GM12872 (cell line): Measurements from ENCODE around the gene NDUFS5.

Experiments used
- TF ChIP-seq, protein P1 (sequence below): IDR thresholded peaks from 3 replicates; pipeline ENCODE4 v1.5.1; 2011; ENCODE audit warnings: low read depth, mild to moderate bottlenecking, low read length, moderate library complexity; ENCODE audit not compliant: insufficient read depth

The NDUFS5 gene

DNA sequence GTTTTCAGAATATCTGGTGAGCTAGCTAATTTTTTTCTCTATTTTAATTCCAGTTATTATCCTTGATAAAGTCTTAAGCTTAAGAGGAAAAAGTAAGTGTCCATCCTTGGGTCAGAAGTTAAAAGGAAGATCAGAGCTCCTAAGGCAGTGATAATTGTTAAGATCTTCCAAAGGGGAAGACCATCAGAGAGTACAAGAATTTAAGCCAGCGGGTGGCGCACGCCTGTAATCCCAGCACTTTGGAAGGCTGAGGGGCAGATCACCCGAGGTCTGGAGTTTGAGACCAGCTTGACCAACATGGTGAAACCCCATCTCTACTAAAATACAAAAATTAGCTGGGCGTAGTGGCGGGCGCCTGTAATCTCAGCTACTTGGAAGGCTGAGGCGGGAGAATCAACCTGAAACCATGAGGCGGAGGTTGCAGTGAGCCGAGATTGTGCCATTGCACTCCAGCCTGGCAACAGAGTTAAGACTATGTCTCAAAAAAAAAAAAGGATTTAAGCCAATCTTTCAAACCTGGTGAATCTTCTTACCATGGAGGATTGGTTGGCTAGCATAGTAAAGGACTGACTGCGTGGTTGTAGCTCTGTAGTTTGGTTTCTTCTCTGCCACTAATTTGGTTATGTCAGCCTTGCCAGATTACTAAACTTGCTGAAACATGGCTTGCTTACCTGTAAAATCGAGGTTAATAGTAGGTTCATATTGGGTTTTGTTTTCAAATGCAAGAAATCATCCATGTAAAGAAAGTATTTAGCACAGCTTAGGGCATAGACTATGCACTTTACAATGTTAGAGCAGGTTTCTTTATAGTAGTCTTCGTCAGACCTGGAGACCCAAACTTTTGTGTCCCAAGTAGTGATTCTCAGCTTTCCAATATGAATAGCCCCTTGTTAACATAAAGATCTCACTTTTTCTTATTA is 19.2 kb upstream of the NDUFS5 start:
- TF ChIP-seq, protein P1, sequence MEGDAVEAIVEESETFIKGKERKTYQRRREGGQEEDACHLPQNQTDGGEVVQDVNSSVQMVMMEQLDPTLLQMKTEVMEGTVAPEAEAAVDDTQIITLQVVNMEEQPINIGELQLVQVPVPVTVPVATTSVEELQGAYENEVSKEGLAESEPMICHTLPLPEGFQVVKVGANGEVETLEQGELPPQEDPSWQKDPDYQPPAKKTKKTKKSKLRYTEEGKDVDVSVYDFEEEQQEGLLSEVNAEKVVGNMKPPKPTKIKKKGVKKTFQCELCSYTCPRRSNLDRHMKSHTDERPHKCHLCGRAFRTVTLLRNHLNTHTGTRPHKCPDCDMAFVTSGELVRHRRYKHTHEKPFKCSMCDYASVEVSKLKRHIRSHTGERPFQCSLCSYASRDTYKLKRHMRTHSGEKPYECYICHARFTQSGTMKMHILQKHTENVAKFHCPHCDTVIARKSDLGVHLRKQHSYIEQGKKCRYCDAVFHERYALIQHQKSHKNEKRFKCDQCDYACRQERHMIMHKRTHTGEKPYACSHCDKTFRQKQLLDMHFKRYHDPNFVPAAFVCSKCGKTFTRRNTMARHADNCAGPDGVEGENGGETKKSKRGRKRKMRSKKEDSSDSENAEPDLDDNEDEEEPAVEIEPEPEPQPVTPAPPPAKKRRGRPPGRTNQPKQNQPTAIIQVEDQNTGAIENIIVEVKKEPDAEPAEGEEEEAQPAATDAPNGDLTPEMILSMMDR, result no peak

DNA sequence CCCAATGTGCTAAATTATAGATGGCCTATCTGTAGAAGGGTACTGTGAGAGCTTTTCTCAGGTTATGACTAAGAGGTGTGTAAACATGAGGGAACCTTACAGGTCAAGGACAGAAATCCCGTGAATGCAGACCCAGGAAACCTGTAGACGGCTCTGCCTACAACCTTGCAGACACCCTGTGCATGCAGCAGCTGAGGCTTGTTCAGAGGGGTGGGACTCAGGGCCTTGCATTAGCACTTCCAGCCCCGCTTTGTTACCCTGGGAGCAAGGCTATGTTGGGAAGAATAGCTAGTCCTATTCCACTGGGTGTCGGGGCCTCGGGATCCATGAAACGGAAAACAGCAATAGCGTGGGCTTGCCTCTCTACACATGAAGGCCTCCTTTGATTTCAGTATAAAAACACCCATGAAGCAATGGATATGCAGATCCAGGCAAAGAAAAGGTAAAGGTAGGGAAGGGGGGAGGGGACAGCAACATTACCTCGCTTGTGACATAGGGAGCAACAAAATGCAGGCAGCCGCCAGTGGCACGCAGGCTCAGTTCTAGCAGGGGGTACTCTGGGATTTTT is 9.5 kb upstream of the NDUFS5 start:
- TF ChIP-seq, protein P1, result no peak

DNA sequence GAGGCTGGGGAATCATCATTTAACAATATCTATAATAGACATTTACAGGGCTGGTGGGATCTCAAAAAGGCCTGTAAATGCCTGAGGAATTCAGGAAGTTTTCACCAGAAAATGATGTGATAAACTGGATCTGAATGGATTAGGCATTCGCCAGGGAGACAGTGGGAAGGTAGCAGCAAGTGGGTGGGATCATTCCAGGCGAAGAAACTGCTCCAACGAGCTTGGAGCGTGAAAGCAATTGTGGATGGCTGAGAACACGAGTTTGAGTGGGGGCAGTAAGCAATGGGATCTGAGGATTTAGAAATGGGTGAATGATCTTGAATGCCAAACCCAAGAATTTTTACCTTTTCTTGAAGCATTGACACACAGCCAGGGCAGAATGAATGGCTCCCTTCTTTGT is 8.9 kb upstream of the NDUFS5 start:
- TF ChIP-seq, protein P1, result no peak

DNA sequence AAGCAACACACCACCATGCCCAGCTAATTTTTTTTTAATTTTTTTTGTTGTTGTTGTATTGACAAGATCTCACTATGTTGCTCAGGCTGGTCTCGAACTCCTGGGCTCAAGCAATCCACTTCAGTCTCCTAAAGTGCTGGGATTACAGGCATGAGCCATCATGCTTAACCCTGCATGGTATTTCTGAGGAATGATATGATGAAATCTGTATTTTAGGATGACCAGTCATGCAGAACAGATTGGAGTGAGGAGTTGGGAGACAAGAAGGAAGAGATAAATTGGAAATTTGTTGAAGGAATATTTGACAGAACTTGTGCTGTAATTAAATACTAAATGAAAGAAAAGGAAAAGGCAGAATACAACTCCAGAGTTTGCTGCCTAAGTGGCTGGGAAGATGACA is 4.7 kb upstream of the NDUFS5 start:
- TF ChIP-seq, protein P1, result no peak

DNA sequence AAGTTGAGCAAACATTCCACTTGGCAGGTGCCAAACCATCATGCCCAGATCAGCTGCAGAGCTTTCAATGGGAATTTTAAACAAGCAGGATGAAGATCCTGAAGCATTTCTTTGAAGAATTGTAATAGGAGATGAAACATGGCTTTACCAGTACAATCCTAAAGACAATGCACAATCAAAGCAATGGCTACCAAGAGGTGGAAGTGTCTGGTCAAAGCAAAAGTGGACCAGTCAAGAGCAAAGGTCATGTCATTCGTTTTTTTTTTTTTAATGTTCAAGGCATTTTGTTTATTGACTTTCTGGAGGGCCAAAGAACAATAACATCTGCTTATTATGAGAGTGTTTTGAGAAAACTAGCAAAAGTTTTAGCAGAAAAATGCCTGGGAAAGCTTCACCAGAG is 3.0 kb upstream of the NDUFS5 start:
- TF ChIP-seq, protein P1, result no peak

DNA sequence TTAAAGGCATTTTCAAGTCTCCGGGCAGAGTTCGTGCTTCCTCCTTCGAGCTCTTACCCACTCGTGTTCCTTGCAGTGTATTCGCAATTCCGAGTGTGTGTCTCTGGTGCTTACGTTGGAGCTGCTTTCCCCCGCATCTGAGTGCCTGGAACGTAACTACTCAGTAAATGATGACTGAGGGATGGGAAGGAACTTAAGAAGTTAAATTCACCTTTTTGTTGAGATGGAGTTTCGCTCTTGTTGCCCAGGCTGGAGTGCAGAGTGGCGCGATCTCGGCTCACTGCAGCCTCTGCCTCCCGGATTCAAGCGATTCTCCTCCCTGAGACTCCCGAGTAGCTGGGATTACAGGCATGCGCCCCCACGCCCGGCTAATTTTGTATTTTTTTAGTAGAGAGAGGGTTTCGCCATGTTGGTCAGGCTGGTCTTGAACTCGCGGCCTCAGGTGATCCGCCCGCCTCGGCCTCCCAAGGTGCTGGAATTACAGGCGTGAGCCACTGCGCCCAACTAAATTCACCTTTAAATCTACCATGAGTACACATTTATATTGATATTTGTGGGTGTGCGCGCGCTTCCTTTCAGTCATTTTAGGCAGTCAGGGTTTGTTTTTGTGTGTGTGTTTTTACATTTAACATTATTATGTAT is 837 bp downstream of the NDUFS5 start:
- TF ChIP-seq, protein P1, result no peak

DNA sequence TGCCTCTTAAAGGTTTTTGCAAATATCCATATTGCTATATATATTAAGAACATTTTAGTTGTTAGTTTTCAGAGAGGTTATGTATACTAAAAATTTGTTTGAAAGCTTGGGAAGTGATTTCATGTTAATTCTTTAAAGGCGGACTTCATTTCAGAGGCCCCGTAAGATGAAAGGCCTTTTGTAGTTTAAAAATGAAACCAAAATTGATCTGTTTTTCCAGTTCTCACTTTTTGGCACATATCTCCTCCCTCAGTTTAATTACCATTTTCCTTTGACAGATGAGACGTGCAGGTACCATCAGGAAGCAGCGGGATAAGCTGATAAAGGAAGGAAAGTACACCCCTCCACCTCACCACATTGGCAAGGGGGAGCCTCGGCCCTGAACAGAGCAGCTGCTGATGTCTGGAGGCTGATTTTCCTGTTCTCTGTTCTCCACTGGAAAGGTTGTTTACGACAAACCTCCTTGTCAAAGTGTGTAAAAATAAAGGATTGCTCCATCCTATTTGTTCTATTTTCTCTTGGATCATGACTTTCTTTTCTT is 8.0 kb downstream of the NDUFS5 start:
- TF ChIP-seq, protein P1, result no peak
